DMS79 treated with DMSO at 0.1 percent for 48 hours (cell line): ENCODE data around the gene SH3BGRL3.
"Not testable (repeated sequence)": the region's sequence is repeated elsewhere in the genome, so short reads cannot be mapped to it uniquely, and the experiment has no call there.

Experiments
- DNase-seq: peaks from one replicate; lab custom pipeline; 2025; lab: John Stamatoyannopoulos, UW

Gene SH3BGRL3

GRCh38 chr1:26317146-26317545 lies 37.3 kb downstream of the SH3BGRL3 start:
- DNase-seq = no peak

- no peak for DNase-seq
Measured at GRCh38 chr1:26317612-26318337, 37.9 kb downstream of the SH3BGRL3 start, which contains the start of gene CD52. TSS of gene CD52 (plus strand) at chr1:26317958. CDS start at chr1:26318018, 60 bp downstream.

GRCh38 chr1:26318338-26319064 lies 38.6 kb downstream of the SH3BGRL3 start:
- no peak for DNase-seq

GRCh38 chr1:26320896-26321295 lies 41.0 kb downstream of the SH3BGRL3 start:
- no peak for DNase-seq

GRCh38 chr1:26321315-26322041 lies 41.6 kb downstream of the SH3BGRL3 start:
- peak; percentile 58 for DNase-seq

- DNase-seq = no peak
Measured at GRCh38 chr1:26322042-26322331, 42.1 kb downstream of the SH3BGRL3 start.

GRCh38 chr1:26323382-26323781 lies 43.5 kb downstream of the SH3BGRL3 start:
- DNase-seq = no peak

GRCh38 chr1:26324550-26324949 lies 44.7 kb downstream of the SH3BGRL3 start:
- no peak for DNase-seq

GRCh38 chr1:26327956-26328362 lies 48.1 kb downstream of the SH3BGRL3 start:
- DNase-seq = peak; percentile 91

- no peak for DNase-seq
Measured at GRCh38 chr1:26328597-26328996, 48.7 kb downstream of the SH3BGRL3 start.

GRCh38 chr1:26329380-26329779 lies 49.5 kb downstream of the SH3BGRL3 start:
- not testable (repeated sequence) for DNase-seq

- DNase-seq = no peak
Measured at GRCh38 chr1:26330276-26330675, 50.4 kb downstream of the SH3BGRL3 start.
